Esophagus (tissue), 2 donors: Measurements from ENCODE around the gene CCL13. TPM values are rescaled to one million over a fixed set of nuclear protein-coding genes. Genes with fewer than 3 reads are reported as not detected.
"Not testable (repeated sequence)": the region's sequence is repeated elsewhere in the genome, so short reads cannot be mapped to it uniquely, and the experiment has no call there.

Source experiments
- H3K27ac ChIP-seq, 2 donors: one replicate each; pipeline ENCODE4 v1.5.1; 2013; ENCODE audit warnings: low read depth in 2 of 2, mild to moderate bottlenecking in 2 of 2, inconsistent platforms in 1 of 2, low read length in 1 of 2, moderate library complexity in 1 of 2
- H3K27me3 ChIP-seq, 2 donors: one replicate each; pipeline ENCODE4 v1.6.1; 2013; ENCODE audit warnings: low read length in 2 of 2, control low read depth in 1 of 2, mild to moderate bottlenecking in 1 of 2; ENCODE audit not compliant: insufficient read depth in 2 of 2, control insufficient read depth in 1 of 2
- H3K36me3 ChIP-seq, 2 donors: one replicate each; pipeline ENCODE4 v1.6.1; 2013; ENCODE audit warnings: low read length in 1 of 2; ENCODE audit not compliant: control insufficient read depth in 2 of 2, insufficient read depth in 2 of 2
- H3K4me1 ChIP-seq, 2 donors: one replicate each; pipeline ENCODE4 v1.6.1; 2013; ENCODE audit warnings: low read length in 1 of 2; ENCODE audit not compliant: control insufficient read depth in 2 of 2, insufficient read depth in 2 of 2
- H3K4me3 ChIP-seq, 2 donors: one replicate each; pipeline ENCODE4 v1.5.1; 2013; ENCODE audit warnings: low read length in 2 of 2, mild to moderate bottlenecking in 2 of 2, low read depth in 1 of 2, moderate library complexity in 1 of 2
- H3K9me3 ChIP-seq, 2 donors: one replicate each; pipeline ENCODE4 v1.6.1; 2013; ENCODE audit warnings: mild to moderate bottlenecking in 2 of 2, low read depth in 1 of 2, low read length in 1 of 2, moderate library complexity in 1 of 2; ENCODE audit not compliant: control insufficient read depth in 2 of 2, insufficient read depth in 1 of 2
- WGBS, 2 donors: extraction: QIAGEN DNeasy Blood & Tissue Kit; methylation state at CpG; one replicate each; pipeline ENCODE4 v1.1.7; 2013; 5-methylcytosine and 5-hydroxymethylcytosine counted together
- polyA plus RNA-seq, 2 donors: library from polyadenylated mRNA; stranded (reverse); fragments of 200-250 nt; gene quantifications; one replicate each; pipeline ENCODE4 v1.2.3, GENCODE V29; 2013
- donor health status: healthy with polysubstance abuse.
- donor health status: Bipolar disorder and iron deficiency.

The CCL13 gene
- polyA plus RNA-seq, 2 donors: 0.24 to 0.53 TPM

DNA sequence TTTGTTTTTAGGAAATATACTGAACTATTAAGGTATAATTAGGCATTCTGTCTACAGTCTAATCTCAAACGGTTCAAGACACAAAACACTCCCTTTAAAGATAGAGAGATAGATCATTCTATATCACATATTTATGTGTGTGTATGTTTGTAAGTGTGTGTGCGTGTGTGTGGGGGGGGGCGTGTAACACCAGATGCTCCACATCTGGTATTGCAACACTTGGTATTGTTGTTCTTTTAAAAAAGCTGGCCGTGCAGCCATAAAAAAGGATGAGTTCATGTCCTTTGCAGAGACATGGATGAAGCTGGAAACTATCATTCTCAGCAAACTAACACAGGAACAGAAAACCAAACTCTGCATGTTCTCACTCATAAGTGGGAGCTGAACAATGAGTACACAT is 28.7 kb upstream of the CCL13 start:
- H3K4me1 ChIP-seq, H3K27ac ChIP-seq, H3K36me3 ChIP-seq, H3K9me3 ChIP-seq, H3K4me3 ChIP-seq, H3K27me3 ChIP-seq: not testable (repeated sequence)
- 60 to 62% methylated on average over 4 of the region's 4 CpGs for WGBS, 2 donors

GRCh38 chr17:34337701-34338100 is 18.6 kb upstream of the CCL13 start:
- no peaks in the 10 kb centered on the region for H3K27me3 ChIP-seq
- H3K4me3 ChIP-seq: no peak overlapping the region
- H3K36me3 ChIP-seq: no peaks in the 10 kb centered on the region
- H3K27ac ChIP-seq: no peak overlapping the region
- H3K4me1 ChIP-seq: no peaks in the 10 kb centered on the region
- WGBS, 2 donors: 64 to 67% methylated on average over 1 of the region's 1 CpG
- no peaks in the 10 kb centered on the region for H3K9me3 ChIP-seq

- H3K4me3 ChIP-seq: no peak overlapping the region
- no peaks in the 10 kb centered on the region for H3K9me3 ChIP-seq
- H3K4me1 ChIP-seq: no peaks in the 10 kb centered on the region
- no peaks in the 10 kb centered on the region for H3K27me3 ChIP-seq
- no peaks in the 10 kb centered on the region for H3K36me3 ChIP-seq
- no peak overlapping the region for H3K27ac ChIP-seq
- 86 to 90% methylated on average over 3 of the region's 3 CpGs for WGBS, 2 donors
Observed at GRCh38 chr17:34339138-34339770, 17.0 kb upstream of the CCL13 start.

GRCh38 chr17:34341916-34342315 is 14.4 kb upstream of the CCL13 start:
- Histone ChIP-seq H3K9me3 (no peaks in the 10 kb centered on the region), H3K36me3 (no peaks in the 10 kb centered on the region), H3K4me3 (no peak overlapping the region), H3K27ac (no peak overlapping the region), H3K27me3 (no peaks in the 10 kb centered on the region), H3K4me1 (no peaks in the 10 kb centered on the region)
- 72 to 97% methylated on average over 2 of the region's 2 CpGs for WGBS, 2 donors

GRCh38 chr17:34347063-34347462 is 9.2 kb upstream of the CCL13 start:
- no peaks in the 10 kb centered on the region for H3K4me1 ChIP-seq
- no peaks in the 10 kb centered on the region for H3K9me3 ChIP-seq
- H3K36me3 ChIP-seq: no peaks in the 10 kb centered on the region
- no peak overlapping the region for H3K4me3 ChIP-seq
- H3K27me3 ChIP-seq: no peaks in the 10 kb centered on the region
- no peak overlapping the region for H3K27ac ChIP-seq
- WGBS, 2 donors: 63 to 66% methylated on average over 4 of the region's 4 CpGs

DNA sequence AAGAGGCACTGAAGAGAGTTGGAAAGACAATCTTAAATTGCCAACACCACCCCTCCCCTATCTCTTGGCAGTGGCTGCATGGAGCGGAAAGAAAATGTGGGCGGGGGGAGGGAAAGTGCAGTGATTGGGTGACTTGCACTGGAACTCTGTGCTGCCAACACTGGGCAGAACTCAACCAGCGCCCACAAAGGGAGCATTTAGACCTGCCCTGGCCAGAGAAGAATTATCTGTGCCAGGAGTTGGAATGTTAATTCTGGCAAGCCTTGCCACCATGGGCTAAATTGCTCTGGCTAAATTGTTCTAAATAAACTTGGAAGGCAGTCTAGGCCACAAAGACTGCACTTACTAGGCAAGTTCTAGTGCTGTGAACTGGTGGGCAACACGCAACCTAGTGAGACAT is 6.5 kb upstream of the CCL13 start:
- H3K9me3 ChIP-seq: no peaks in the 10 kb centered on the region
- no peaks in the 10 kb centered on the region for H3K27me3 ChIP-seq
- no peaks in the 10 kb centered on the region for H3K36me3 ChIP-seq
- no peaks in the 10 kb centered on the region for H3K4me1 ChIP-seq
- H3K4me3 ChIP-seq: no peak overlapping the region
- H3K27ac ChIP-seq: no peak overlapping the region
- WGBS, 2 donors: 50 to 56% methylated on average over 4 of the region's 4 CpGs

- H3K27me3 ChIP-seq: no peaks in the 10 kb centered on the region
- H3K36me3 ChIP-seq: no peaks in the 10 kb centered on the region
- no peaks in the 10 kb centered on the region for H3K4me1 ChIP-seq
- H3K9me3 ChIP-seq: no peaks in the 10 kb centered on the region
- no peak overlapping the region for H3K4me3 ChIP-seq
- H3K27ac ChIP-seq: no peak overlapping the region
- 87 to 92% methylated on average over 1 of the region's 1 CpG for WGBS, 2 donors
Observed at GRCh38 chr17:34351096-34351495, 5.2 kb upstream of the CCL13 start.

DNA sequence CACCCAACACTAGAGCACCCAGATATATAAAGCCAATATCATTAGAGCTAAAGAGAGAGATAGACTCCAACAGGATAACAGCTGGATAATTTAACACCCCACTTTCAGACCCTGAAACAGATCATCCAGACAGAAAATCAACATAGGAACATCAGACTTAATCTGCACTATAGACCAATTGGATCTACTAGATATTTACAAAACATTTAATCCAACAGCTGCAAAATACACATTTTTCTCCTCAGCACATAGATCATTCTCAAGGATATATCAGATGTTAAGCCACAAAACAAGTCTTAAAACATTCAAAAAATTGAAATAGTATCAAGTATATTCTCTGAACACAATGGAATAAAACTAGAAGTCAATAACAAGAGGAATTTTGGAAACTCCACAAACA is 4.1 kb upstream of the CCL13 start:
- Histone ChIP-seq H3K36me3 (no peaks in the 10 kb centered on the region), H3K4me1 (no peaks in the 10 kb centered on the region), H3K4me3 (no peak overlapping the region), H3K27ac (no peak overlapping the region), H3K27me3 (no peaks in the 10 kb centered on the region), H3K9me3 (no peaks in the 10 kb centered on the region)

DNA sequence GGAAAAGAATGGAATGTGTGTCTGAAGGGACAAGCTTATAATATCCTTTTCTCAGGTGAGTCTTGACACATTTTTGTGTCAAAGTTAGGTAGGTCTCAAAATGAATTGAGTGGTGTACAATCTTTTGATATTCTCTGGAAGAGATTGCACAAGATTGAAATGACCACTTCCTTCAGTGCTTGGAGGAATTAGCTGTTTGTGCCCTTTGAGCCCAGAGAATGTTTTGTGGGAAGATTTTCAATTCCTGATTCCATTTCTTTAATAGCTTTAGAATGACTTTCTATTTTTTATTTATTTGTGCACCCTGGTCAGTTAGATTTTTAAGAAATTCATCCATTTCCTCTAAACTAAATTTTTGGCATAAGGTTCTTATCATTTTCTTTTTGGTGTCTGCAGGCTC is 1.6 kb upstream of the CCL13 start:
- Histone ChIP-seq H3K27me3 (no peaks in the 10 kb centered on the region), H3K4me3 (no peak overlapping the region), H3K27ac (no peak overlapping the region), H3K36me3 (no peaks in the 10 kb centered on the region), H3K4me1 (no peaks in the 10 kb centered on the region), H3K9me3 (no peaks in the 10 kb centered on the region)

GRCh38 chr17:34357398-34357797 is 1.1 kb downstream of the CCL13 start:
- no peaks in the 10 kb centered on the region for H3K27me3 ChIP-seq
- H3K36me3 ChIP-seq: no peaks in the 10 kb centered on the region
- no peaks in the 10 kb centered on the region for H3K4me1 ChIP-seq
- H3K9me3 ChIP-seq: no peaks in the 10 kb centered on the region
- H3K27ac ChIP-seq: no peak overlapping the region
- 68 to 80% methylated on average over 2 of the region's 2 CpGs for WGBS, 2 donors
- no peak overlapping the region for H3K4me3 ChIP-seq
